Left kidney (tissue), 2 donors: Measurements from ENCODE around the gene DCTD. TPM values are rescaled to one million over a fixed set of nuclear protein-coding genes. Genes with fewer than 3 reads are reported as not detected.

Experiments used
- DNase-seq: peaks from one replicate; pipeline ENCODE4 v3.0.0-alpha.2; 2013
- polyA plus RNA-seq: library from polyadenylated mRNA; unstranded; fragments of 120-200 nt; gene quantifications from one replicate; pipeline ENCODE4 v1.2.1, GENCODE V29; 2013; ENCODE audit not compliant: insufficient read length

DCTD gene
- polyA plus RNA-seq, 1 donor: 119 TPM

DNA sequence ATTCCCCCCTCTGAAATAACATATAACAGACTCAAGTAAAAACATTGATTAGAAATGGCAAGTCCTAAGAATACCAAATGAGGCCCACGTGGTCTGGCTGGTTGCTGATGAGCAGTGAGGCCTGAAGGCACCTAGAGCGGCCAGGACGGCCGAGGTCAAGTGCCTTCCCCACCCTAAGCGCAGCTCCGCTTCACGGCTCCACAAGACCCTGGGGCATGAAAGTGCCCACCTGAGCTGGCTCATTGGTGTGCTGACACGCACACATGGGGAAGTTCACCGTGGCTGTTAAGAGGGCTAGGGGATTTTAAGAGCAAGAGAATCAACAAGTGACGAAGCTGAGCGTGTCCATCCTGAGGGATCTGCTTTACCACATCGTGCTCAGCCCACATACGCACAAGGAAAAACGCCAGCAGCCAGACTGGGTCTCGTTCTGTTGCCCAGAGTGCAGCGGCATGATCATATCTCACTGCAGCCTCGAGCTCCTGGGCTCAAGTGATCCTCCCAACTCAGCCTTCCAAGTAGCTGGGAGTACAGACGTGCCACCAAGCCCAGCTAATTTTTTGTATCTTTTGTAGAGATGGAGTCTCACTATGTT, 22.4 kb downstream of the DCTD start:
- DNase-seq: no peak

DNA sequence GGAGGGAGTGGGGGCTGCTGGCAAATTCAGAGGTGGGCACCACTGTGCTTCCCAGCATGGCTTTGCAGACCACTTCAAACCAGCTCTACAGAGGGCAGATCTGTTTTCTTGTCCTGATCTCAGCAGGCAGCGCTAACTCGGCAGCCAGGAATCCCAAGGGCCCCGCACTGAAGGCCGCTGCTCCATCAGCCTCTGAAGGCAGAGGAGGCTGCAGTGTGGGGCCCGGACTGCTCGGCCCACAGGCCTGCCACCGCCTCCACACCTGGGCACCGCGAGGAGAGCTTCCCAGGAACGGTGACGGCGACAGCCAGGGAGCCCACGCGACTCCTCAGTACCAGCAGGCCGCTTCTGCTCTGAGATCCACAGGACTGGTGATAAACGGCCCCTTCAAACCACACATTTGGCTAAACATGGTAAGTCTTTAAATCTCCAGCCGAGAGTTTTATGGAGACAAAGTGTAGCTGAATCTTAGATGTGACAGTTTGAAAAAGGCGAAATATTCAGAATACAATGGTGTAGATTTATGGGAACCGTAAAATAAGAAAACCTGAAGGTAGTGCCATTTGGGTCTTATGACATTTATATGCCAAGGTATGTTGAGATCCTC, 23.6 kb downstream of the DCTD start:
- no peak for DNase-seq

DNA sequence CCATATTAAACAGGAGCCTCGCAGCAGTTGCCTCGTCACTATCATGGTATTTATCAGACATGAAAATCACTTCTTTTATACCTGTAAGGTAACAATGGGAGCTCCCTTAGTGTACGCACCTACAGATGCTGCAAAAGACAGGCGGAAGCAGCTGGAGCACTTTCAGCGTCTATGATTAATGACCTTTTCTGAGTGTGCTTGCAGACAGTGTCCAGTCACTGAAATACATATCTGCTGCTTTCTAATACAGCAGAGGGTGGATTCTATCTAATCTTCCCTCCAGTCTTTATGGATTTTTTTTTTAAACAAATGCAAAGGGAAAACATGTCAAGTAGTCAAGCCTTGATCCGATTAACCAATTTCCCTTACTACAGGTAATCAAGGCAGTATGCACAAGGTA, 24.1 kb downstream of the DCTD start:
- DNase-seq: no peak

DNA sequence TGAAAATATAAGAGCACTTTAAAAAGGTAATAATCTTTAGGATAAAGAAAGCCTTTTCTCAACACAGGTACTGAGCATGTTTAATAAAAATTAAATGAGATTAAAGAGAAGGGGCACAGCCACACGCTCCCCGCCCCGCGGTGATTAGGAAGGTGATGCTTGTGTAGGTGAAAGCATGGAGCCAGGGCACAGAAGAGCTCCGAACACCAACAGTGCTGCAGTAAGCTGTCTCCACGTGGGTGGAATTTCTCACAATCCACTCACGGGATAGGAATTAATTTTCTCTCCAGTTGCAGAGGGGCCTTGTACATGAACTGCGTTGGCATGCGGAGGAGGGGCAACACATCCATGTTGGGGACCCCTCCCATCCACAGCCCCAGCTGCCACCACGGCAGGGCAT, 27.0 kb downstream of the DCTD start:
- no peak for DNase-seq

DNA sequence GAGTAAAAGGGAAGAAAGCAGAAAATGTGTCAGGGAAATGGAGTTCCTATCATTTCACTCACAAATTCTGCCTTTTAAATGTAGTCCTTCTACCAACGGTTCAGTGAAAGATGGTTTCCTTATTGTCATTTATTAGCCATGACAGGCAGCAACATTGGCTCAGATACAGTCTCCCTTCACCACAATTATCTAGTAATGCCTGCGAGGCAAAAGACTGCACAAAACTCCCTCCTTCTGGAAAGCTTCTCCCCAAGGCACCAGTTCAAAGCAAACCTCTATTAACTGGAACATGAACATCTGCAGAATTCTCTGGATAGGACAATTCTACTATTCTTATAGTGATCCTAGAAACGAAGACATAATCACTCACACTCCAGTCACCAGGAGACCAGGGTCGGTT, 28.3 kb downstream of the DCTD start:
- DNase-seq: no peak

DNA sequence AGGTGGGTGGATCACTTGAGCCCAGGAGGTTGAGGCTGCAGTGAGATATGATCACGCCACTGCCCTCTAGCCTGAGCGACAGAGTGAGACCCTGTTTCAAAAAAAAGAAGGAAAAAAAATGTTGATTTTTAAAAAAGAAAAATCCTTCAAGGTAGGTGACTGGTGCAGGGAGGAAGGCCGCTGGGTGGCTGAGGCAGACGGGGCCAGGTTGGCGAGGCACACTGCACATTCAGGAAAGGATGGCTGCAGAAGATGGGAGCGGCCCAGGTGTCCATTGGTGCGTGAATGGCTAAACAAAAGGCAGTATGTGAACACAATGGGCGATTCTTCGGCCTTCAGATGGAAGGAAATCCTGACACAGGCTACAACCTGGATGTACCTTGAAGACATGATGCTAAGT, 30.4 kb downstream of the DCTD start:
- no peak for DNase-seq

DNA sequence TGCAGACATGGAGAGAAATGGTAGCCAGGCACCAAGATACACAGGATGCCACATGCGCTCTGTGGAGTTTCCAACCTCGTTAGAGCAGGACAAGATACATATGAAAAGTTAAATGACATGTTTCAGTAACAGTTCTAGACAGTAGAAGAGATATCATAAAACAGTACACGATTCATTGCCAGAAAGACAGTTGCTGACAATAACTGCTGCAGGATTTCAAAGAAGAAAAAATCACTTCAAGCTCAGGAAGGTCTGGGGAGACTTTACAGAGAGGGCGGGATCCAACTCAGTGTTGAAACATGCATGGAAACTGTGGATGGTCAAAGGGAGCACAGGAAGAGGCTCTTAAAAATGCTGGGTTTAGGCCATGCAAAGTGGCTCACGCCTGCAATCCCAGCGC, 31.0 kb downstream of the DCTD start:
- DNase-seq: no peak

DNA sequence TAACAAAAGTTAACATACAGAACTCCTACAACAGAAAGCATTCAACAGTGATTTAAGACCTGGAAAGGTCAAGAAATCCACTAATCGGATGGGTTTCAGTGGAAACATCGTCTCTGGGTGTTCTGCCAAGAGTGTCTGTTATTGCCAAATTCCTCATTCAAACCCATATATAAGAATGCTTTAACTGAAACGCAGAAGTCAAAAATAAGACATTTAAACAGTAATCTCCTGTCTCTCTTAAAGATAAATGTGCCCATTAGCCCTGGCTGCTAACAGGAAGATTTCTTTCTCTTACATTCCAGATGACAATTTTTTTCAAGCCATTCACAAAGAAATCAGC, 31.5 kb downstream of the DCTD start:
- no peak for DNase-seq

DNA sequence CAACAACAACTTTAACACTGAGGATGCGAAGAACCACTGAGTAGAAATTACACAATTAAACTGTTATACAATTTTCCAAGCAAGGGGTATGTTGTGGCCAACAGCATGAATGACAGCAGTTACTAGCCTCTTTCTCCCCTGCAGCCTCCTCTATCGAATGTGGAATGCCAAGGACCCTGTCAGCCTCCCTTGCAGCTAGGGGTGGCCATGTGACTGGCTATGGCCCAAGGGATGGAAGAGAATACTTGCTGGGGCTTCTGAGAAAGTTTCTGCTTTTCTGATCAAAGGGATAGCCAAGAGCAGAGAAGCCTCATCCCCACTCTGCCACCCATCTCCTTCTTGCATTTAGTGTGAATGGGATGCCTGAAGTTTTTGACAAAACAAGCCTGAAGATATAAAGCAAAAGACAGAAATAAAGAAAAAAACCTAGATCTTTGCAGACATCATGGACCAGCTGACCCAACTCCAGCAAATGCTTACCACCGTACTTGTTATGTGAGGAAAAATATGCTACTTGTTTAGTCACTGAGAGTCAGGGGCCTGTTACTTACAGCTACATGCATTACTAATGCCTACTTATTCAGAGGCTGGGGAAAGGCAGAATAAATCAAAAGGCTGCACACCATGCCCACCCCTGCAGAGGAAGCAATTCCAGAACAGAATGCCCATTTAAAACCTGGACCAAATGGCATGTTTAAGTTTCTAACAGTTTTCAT, 32.0 kb downstream of the DCTD start:
- DNase-seq: no peak

DNA sequence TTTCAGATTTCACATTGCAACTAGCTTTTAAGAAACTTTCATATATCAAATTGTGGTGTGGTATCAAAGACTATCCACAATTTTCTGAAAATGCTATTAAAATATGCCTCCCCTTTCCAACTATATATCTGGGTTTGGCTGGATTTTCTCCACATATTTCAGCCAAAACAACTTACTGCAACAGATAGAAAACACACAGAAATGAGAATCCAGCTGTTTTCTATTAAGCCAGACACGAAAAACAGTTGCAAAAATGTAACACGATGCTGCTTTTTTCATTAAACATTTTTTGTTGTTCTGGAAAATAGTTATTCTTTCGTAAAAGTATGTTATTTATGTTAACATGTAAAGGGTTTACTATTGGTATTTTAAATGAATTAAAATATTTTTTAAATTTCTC, 33.1 kb downstream of the DCTD start:
- DNase-seq: no peak

DNA sequence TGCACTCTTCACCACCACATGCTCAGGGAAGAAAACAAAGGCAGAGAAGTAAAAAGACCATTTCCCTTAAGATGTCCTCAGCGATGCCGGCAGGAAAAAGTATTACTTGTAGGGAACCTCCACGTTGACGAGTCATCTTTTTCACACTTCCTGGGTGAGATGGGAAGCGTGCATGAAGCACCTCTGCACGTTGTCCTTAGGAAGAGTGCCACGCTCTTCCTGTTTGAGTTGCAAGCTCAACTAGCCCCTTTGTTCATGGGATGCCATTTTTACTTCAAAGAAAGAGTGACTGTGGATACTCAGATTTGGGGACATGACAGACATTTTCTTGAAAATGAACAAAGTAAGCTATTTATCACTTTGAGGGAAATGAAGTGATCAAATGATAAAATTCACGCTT, 33.8 kb downstream of the DCTD start:
- no peak for DNase-seq

DNA sequence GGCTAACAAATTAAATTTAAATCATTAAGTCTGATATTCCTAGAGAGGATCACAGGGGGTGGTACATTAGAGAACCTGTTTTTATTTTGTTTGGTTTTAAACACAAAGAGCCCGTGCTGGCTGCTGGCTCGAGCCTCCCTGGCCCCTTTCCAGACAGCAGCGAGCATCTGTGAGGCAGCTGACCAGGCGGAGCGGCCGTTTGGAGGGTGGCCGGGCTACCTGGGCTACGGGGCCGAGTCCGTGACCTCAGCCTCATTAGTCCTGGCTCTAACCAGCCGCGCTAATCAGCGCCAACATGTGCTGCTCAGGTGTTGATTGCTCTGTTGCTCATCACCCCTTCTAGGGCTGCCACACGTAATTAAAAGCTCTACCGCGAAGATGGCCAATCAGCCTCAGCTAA, 35.3 kb downstream of the DCTD start:
- DNase-seq: no peak

DNA sequence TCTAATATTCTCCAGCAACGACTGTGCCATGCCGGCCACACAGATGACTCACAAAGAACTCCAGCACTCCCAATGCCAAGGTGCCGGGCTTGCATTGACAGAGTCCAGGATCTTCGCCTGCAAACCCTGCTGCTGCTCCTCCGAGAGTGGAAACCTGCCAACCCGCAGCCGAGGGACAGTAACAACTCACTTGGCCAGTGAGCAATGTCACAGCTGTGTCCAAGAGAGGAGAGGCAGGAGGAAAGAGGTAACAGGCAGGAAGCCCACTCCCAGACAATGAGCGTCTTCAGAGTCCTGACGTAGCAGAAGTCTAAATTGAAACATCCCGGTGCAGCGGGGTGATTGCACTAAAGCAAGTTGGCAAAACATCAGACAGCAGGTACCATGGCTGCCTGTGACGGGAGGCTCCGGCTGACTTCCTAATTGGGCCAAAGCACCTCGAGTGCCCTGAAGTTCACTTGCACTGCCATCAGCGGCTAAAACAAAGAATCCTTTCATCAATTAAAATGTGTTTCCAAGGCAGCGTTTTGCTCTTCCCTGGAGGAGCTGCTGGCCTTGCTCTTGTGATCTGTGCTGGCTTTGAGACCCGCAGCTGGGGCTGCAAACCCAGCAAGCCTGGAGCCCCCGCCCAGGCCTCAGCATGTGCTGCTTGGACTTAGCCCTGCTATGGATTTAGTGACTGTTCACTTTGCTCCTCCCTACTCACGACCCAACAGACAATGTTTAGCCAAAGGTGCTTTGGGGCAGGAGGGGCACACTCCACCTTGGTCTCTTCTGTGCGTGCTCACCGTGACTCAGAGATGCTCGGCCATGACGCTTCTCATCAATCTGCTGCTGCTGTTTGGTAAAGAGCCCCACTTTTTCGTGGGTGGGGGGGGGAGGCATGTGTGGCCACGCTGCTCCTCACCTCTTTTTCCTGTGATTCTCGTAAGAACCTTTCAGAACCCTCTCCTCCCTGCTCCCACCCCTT, 36.5 kb downstream of the DCTD start:
- DNase-seq: no peak

DNA sequence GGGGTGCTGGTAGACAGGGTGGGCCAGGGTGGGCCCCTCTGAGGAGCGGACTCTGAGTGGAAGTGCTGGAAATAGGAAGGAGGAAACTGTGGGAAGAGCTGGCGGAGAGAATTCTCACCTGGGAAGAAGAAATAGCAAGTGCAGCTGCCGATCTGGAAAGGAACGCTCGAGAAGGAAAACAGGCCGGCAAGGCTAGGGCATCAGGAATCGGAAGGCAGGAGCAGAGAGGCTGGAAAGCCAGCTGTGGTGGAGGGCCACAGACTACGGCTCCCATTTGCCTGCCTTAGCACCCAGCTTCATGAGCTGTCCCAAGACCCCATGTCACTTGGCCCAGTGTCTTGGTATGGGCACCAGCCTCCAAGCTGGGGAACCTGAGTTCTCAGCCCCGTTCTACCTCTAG, 37.3 kb downstream of the DCTD start:
- no peak for DNase-seq

DNA sequence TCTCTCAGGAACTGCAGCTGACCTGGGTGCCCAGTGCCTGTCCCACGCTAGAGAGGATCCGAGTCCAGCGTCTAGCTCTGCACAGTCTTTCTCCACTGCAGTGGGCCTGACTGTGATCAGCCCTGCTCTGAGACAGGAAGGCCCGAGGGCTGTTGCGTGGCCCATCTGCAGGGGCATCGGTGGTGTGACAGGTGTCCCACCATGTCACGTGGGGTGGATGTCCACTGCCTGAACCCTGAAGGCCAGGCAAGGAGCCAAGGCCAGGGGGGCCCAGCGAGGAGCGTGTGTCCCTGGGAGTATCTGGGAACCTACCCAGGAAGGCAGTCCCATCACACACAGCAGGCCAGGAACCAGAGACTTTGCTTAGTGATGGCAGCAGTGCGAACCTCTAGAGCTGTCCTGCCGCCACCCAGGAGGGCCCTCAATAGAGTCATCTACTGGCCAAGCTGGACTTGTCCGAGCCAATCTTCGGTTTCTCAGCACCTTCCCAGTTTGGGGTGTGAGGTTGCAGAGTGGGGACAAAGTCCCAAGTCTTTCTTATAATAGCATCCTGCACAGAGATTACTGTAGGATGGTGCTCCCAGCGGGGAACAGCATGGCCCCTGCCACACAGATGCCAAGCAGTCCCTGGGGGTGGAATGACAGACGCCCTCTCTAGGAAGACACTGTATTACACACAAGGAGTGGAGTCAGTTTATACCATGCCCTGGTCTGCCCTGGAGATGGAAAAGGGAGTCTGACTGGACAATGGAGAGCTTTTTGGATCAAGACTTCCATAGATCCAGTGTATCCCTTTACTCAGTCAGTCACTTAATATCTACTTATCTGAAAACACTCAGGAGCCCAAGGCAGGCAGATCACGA, 38.3 kb downstream of the DCTD start:
- DNase-seq: no peak

DNA sequence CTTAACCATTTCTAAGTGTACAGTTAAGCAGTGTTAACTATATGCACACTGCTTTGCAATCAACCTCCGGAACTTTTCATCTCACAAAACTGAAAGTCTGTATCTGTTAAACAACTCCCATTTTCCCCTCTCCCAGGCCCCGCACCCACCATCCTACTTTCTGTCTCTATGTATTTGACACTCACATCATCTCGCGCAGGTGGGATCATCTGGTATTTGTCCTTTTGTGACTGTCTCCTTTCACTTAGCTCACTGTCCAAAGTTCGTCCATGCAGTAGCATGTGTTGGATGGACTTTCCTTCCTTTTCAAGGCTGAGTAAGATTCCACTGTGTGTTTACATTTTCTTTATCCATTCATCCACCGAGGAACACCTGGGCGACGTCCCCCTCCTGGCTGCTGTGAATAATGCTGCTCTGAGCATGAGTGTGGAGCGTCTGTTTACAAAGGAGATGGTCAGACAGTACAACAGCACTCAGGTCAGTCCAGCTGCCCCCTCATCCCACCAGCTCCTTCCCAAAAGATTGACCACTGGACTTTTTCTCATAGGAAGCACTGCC, 39.8 kb downstream of the DCTD start:
- DNase-seq: no peak

DNA sequence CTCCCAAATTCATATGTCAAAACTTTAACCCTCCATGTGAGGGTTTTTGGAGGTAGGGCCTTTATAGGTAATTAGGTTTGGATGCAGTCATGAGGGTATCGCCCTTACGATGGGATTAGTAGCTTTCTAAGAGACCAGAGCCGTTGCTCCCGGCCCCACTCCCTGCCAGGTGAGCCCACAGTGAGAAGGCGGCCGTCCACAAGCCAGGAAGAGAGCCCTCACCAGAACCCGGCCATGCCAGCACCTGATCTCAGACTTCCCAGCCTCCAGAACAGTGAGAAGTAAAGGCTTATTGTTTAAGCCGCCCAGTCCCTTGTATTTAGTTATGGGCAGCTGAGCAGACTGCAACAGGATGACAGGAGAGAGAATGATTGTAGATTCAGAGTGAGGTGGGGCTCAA, 40.8 kb downstream of the DCTD start:
- DNase-seq: no peak

DNA sequence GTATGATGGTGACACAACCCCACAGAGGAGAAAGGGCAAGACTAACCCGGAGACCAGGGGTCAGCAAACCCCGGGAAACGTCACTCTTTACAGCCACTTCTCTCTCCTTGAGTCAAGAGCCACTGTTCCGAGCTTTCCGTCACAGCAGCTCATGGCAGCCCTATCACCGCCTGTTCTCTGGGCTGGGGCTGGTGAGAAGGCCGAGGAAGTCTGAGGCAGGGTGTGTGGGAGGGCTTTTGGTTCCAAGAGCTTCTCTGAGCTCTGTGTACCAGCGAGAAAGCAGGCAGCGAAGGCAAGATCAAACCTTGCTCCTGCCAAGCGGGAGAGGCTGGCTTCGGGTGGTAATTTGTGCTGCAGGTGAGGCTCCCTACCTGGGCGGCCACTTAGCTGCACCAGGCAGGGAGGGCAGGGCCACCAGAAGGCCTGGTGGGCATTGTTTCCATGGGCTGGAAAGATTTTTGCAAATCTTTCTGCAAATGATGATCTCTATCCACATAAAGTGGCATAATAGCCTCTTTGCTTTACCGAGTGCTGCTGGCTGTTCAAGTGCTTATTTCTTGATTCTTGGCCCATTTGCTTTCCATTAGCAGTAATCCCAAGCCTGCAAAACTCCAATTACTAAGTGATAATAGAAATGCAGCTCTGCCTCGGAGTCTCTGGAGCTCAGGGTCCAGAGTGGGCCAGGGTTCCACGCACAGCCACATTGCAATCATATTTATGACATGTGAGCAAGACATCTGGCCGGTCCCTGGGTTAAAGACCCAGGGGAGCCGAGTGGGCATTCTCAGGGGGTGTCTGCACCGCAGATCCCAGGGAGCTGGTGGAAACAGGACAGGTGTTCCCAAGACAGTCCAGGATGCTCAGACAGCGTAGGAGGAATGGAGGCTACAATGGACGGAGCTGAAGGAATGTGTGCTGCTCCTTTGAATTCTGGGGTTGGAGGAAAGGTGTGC, 41.5 kb downstream of the DCTD start:
- no peak for DNase-seq

DNA sequence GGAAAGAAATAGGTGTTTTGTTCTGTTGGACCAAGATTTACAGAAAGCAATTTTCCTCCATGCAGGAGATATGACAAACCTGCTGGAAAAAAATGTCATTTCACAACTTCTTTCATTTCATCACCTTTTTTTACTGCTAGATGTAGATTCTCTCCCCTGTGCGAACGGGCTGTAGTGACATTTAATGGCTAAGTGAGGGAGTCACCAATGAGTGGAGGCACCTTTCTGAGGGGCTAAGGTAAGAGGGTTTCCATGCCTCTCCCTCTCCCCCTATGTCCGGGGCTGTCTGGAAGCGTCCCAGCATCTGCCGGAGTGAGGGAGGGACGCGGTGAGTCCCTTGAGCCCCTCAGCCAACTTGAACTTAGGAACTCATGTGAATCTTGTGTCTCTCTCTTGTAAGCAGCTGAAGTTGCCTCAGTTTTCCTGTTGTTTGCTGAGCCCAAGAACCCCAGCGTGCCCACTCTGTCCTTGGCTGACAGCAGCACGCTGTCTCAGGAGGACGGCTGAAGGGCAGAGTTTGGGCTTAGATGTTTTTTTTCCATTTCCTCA, 42.3 kb downstream of the DCTD start:
- no peak for DNase-seq

DNA sequence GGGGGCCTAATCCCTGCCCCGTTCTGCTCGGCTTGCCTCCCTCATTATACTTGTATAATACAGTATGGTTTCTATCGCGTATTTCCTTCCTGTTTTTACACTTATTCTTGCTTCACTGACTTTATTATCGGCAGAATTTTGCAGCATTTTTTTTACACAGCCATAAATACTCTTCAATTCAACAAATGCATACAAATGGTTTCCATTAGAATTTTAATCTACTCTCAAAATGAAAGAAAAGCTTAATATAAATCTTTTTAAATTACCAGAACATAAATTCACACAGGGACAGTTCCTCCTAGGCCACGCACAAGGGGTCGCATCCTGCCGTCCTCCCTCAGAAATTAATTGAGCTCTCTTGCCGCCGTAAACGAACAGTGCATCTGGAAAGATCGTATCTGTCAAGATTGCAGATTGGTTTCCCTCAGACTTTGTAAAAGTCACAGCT, 42.9 kb downstream of the DCTD start:
- no peak for DNase-seq
